ENCODE results near the gene PTPN1.

GRCh38 chr20:50546729-50547314, 36.6 kb downstream of the PTPN1 start:
- TF ChIP-seq TAF1 (IDR thresholded peaks at IDR 0.05; ENCODE audit: borderline replicate concordance, insufficient read depth, low read length) (no peak), SIN3A (IDR thresholded peaks at IDR 0.05; ENCODE audit: borderline replicate concordance, insufficient read depth, low read length) (no peak), REST (IDR thresholded peaks at IDR 0.05; ENCODE audit: insufficient read depth in 1 of 2, low read depth in 2 of 2, low read length in 2 of 2) (no peak), POLR2AphosphoS5 (IDR thresholded peaks at IDR 0.05; ENCODE audit: low read depth, low read length) (no peak)
